HepG2 (cell line): ENCODE measurements around the gene C21orf91. TPM values are rescaled to one million over a fixed set of nuclear protein-coding genes. Genes with fewer than 3 reads are reported as not detected.

Experiments used
- ARNT2 ChIP-seq: sonication (generic); formaldehyde crosslinking; IDR thresholded peaks from 2 replicates; pipeline ENCODE4 v1.8.0; 2022; ENCODE audit warnings: mild to moderate bottlenecking, low read depth, missing genetic modification reagents, moderate library complexity
- CEBPZ ChIP-seq: IDR thresholded peaks from 2 replicates; pipeline ENCODE4 v1.6.1; 2012; ENCODE audit warnings: low read length, improper control_type of control experiment
- MYC ChIP-seq: sonication (generic); formaldehyde crosslinking; IDR thresholded peaks from 2 replicates; pipeline ENCODE4 v1.9.0; 2021; ENCODE audit warnings: missing genetic modification reagents, borderline replicate concordance
- NKX3-1 ChIP-seq: sonication (generic); formaldehyde crosslinking; IDR thresholded peaks from 2 replicates; pipeline ENCODE4 v1.5.0; 2020; ENCODE audit warnings: missing genetic modification reagents
- SALL2 ChIP-seq: sonication (generic); formaldehyde crosslinking; IDR thresholded peaks from 2 replicates; pipeline ENCODE4 v1.8.1; 2023; ENCODE audit warnings: mild to moderate bottlenecking, missing genetic modification reagents, inconsistent platforms
- ZNF513 ChIP-seq: sonication (generic); formaldehyde crosslinking; conservative IDR thresholded peaks from 2 replicates; pipeline ENCODE4 v1.5.0; 2020; ENCODE audit warnings: missing genetic modification reagents
- polyA plus RNA-seq, 8 experiments: library from polyadenylated mRNA; depleted of rRNA in 3 of 8; stranded (reverse) in 7 of 8; unstranded in 1 of 8; fragments of >200 nt; fragmentation: Illumina TruSeq in 4 of 8; extraction: Trizol in 4 of 8; gene quantifications; 2 replicates each; pipeline versions ENCODE4 v1.2.1 to v1.2.3, GENCODE V29; 2011 to 2016; ENCODE audit warnings: low read depth in 4 of 8, missing spikeins in 1 of 8, mixed read lengths in 1 of 8; ENCODE audit not compliant: insufficient read depth in 1 of 8
- total RNA-seq, 5 experiments: library from RNA; depleted of rRNA; stranded (reverse); fragments of >200 nt; fragmentation: Illumina TruSeq; extraction: Trizol; gene quantifications; 2 replicates each; pipeline ENCODE4 v1.2.3, GENCODE V29; 2016; ENCODE audit warnings: low read depth in 1 of 5
- TF ChIP-seq, protein P1 (sequence below): sonication (generic); formaldehyde crosslinking; IDR thresholded peaks from 2 replicates; pipeline ENCODE4 v1.5.1; 2020; ENCODE audit warnings: mild to moderate bottlenecking, moderate library complexity, missing genetic modification reagents
- TF ChIP-seq, protein P2 (sequence below): sonication (generic); formaldehyde crosslinking; IDR thresholded peaks from 2 replicates; pipeline ENCODE4 v1.4.0; 2020; ENCODE audit warnings: low read depth, mild to moderate bottlenecking, missing genetic modification reagents

Gene C21orf91
- total and polyA plus RNA-seq, 2 of the 13 experiments (the other 11 are each of a cell fraction or from before 2014, with no cell fraction given), result 2.9 to 7.8 TPM

DNA sequence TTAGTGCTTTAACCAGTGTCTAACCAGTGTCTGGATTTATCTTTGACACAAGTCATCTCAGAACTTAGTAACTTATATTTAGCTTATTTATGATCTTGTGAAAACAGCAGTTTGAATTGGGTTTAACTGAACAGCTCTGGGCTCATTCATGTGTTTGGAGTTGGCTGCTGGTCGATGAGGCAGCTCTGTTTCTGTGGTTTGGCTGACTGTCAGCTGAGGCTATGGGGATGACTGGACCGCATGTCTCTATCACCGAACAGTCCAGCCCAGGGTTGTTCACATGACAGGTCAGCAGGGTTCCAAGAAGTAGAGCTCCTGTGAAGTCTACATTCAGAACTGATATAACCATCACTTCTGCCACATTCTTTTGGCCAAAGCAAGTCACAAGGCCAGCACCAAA is 29.1 kb upstream of the C21orf91 start (continued):
- no peak for TF ChIP-seq CEBPZ
- TF ChIP-seq ZNF513, result no peak
- no peak for TF ChIP-seq ARNT2 (CRISPR knock-in tag)
- no peak for TF ChIP-seq NKX3-1 (CRISPR knock-in tag)
- TF ChIP-seq, protein P1, sequence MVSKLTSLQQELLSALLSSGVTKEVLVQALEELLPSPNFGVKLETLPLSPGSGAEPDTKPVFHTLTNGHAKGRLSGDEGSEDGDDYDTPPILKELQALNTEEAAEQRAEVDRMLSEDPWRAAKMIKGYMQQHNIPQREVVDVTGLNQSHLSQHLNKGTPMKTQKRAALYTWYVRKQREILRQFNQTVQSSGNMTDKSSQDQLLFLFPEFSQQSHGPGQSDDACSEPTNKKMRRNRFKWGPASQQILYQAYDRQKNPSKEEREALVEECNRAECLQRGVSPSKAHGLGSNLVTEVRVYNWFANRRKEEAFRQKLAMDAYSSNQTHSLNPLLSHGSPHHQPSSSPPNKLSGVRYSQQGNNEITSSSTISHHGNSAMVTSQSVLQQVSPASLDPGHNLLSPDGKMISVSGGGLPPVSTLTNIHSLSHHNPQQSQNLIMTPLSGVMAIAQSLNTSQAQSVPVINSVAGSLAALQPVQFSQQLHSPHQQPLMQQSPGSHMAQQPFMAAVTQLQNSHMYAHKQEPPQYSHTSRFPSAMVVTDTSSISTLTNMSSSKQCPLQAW (CRISPR knock-in tag), result no peak
- no peak for TF ChIP-seq SALL2 (CRISPR knock-in tag)
- no peak for TF ChIP-seq MYC
- TF ChIP-seq, protein P2, sequence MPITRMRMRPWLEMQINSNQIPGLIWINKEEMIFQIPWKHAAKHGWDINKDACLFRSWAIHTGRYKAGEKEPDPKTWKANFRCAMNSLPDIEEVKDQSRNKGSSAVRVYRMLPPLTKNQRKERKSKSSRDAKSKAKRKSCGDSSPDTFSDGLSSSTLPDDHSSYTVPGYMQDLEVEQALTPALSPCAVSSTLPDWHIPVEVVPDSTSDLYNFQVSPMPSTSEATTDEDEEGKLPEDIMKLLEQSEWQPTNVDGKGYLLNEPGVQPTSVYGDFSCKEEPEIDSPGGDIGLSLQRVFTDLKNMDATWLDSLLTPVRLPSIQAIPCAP, result no peak
